B cell (primary cell): Measurements from ENCODE around the gene RNGTT.

ENCODE experiments used
- CTCF ChIP-seq: fragments of 200-600 bp; IDR thresholded peaks from one replicate; pipeline ENCODE4 v1.8.0; 2022; ENCODE audit warnings: antibody characterized with exemption, mild to moderate bottlenecking
- EZH2 ChIP-seq: IDR thresholded peaks from 2 replicates; pipeline ENCODE4 v1.6.1; 2012; ENCODE audit warnings: borderline replicate concordance, low read depth, mild to moderate bottlenecking, moderate library complexity, low read length; ENCODE audit not compliant: insufficient read depth, poor library complexity, severe bottlenecking

GRCh38 chr6:88679841-88680240 is 283.6 kb downstream of the RNGTT start:
- TF ChIP-seq CTCF: no peak
- no peak for TF ChIP-seq EZH2
